ENCODE data around the gene GPSM3. TPM values are rescaled to one million over a fixed set of nuclear protein-coding genes. Genes with fewer than 3 reads are reported as not detected.

GPSM3 gene
- total RNA-seq, 1 donor from 2014 or later = 15.7 TPM

- TF ChIP-seq CTCF (conservative IDR thresholded peaks at IDR 0.05; ENCODE audit: low read depth, low read length) = no peak
- peak within 1 kb of the TSS; percentile 99 for H3K4me3 ChIP-seq (ENCODE audit: low read depth, low read length)
- peak; percentile 100 for DNase-seq (ENCODE audit: low read depth)
Measured at GRCh38 chr6:32177788-32178546, 14.5 kb downstream of the GPSM3 start, which contains the start of gene RNF5. TSS of gene RNF5 (plus strand) at chr6:32178405. CDS start at chr6:32178512, 107 bp downstream.

GRCh38 chr6:32177183-32177787 lies 15.2 kb downstream of the GPSM3 start:
- no peak for DNase-seq (ENCODE audit: low read depth)
- peak overlapping the region; percentile 99 for H3K4me3 ChIP-seq (ENCODE audit: low read depth, low read length)
- TF ChIP-seq CTCF (conservative IDR thresholded peaks at IDR 0.05; ENCODE audit: low read depth, low read length) = no peak

- DNase-seq (ENCODE audit: low read depth) = no peak
- peak overlapping the region; percentile 99 for H3K4me3 ChIP-seq (ENCODE audit: low read depth, low read length)
- TF ChIP-seq CTCF (conservative IDR thresholded peaks at IDR 0.05; ENCODE audit: low read depth, low read length) = no peak
Measured at GRCh38 chr6:32176476-32177182, 15.8 kb downstream of the GPSM3 start.

GRCh38 chr6:32175711-32176475 lies 16.6 kb downstream of the GPSM3 start, which contains the start of gene AGPAT1:
TSS of gene AGPAT1 (minus strand) at chr6:32176084. CDS start at chr6:32171496, 4,588 bp downstream.
- peak within 1 kb of the TSS; percentile 99 for H3K4me3 ChIP-seq (ENCODE audit: low read depth, low read length)
- TF ChIP-seq CTCF (conservative IDR thresholded peaks at IDR 0.05; ENCODE audit: low read depth, low read length) = no peak
- no peak for DNase-seq (ENCODE audit: low read depth)

- peak overlapping the region; percentile 99 for H3K4me3 ChIP-seq (ENCODE audit: low read depth, low read length)
- DNase-seq (ENCODE audit: low read depth) = no peak
- no peak for TF ChIP-seq CTCF (conservative IDR thresholded peaks at IDR 0.05; ENCODE audit: low read depth, low read length)
Measured at GRCh38 chr6:32175322-32175710, 17.1 kb downstream of the GPSM3 start.

GRCh38 chr6:32174416-32174815 lies 18.0 kb downstream of the GPSM3 start:
- peak overlapping the region; percentile 99 for H3K4me3 ChIP-seq (ENCODE audit: low read depth, low read length)
- no peak for TF ChIP-seq CTCF (conservative IDR thresholded peaks at IDR 0.05; ENCODE audit: low read depth, low read length)

More at GRCh38 chr6:32174416-32174815, 18.0 kb downstream of the GPSM3 start:
- no peak for DNase-seq (ENCODE audit: low read depth)

Data from epithelial cell of proximal tubule (primary cell).